Measurements from ENCODE around the gene SUGCT. TPM values are rescaled to one million over a fixed set of nuclear protein-coding genes. Genes with fewer than 3 reads are reported as not detected.

The SUGCT gene
- total RNA-seq, 3 donors from 2014 or later (not counting 1 experiment from before 2014, with no cell fraction given), result 0.40 to 0.59 TPM; not detected in 1

GRCh38 chr7:40799493-40800403 lies 664.9 kb downstream of the SUGCT start:
- no peak overlapping the region for H3K27ac ChIP-seq (ENCODE audit: low read length)
- Mint-ChIP-seq H3K27ac (no peak overlapping the region), H3K9me3 (peaks cover 0 to 7% of the 10 kb centered on the region in 2 donors), H3K4me3 (no peak overlapping the region), H3K36me3 (no peaks in the 10 kb centered on the region), H3K4me1 (no peaks in the 10 kb centered on the region), H3K27me3 (ENCODE audit: low read depth in 2 of 2) (no peaks in the 10 kb centered on the region)
- H3K9me3 ChIP-seq (ENCODE audit: control insufficient read depth, insufficient read depth, low read length), result no peaks in the 10 kb centered on the region
- H3K27me3 ChIP-seq (ENCODE audit: control insufficient read depth, insufficient read depth, low read length), result no peaks in the 10 kb centered on the region
- no peak for DNase-seq
- no peak overlapping the region for H3K4me3 ChIP-seq (ENCODE audit: low read length)
- 80% methylated on average over 6 of the region's 8 CpGs for WGBS (ENCODE audit: insufficient coverage)
- TF ChIP-seq CTCF (IDR thresholded peaks at IDR 0.05), result no peak
- no peaks in the 10 kb centered on the region for H3K36me3 ChIP-seq (ENCODE audit: control insufficient read depth, insufficient read depth, low read length)
- intact Hi-C loops (cut with micrococcal nuclease), result no loop called here
- H3K4me1 ChIP-seq (ENCODE audit: control insufficient read depth, insufficient read depth, low read length), result no peaks in the 10 kb centered on the region
- ATAC-seq, result no peak

DNA sequence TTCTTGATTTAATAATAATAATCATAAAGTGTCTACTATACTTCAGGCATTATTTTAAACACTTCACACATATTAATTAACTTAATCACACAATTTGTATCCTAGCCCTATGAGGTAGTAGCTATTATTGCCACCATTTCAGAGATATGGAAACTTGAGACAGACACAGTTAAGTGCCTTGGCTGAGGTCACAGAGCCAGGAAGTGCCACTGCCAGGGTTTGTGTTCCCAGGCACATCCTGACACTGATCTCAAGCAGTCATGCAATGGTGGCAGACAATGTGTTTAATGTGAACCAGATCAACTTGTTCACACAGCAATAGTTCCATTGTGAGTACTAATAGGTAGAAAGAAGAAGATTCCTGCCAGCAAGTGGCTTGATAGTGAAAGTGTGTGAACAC lies 666.0 kb downstream of the SUGCT start:
- Mint-ChIP-seq H3K9me3 (peaks cover 0 to 7% of the 10 kb centered on the region in 2 donors), H3K27ac (no peak overlapping the region), H3K36me3 (no peaks in the 10 kb centered on the region), H3K27me3 (ENCODE audit: low read depth in 2 of 2) (no peaks in the 10 kb centered on the region), H3K4me1 (no peaks in the 10 kb centered on the region), H3K4me3 (no peak overlapping the region)
- Histone ChIP-seq H3K9me3 (ENCODE audit: control insufficient read depth, insufficient read depth, low read length) (no peaks in the 10 kb centered on the region), H3K27ac (ENCODE audit: low read length) (no peak overlapping the region), H3K27me3 (ENCODE audit: control insufficient read depth, insufficient read depth, low read length) (no peaks in the 10 kb centered on the region), H3K4me1 (ENCODE audit: control insufficient read depth, insufficient read depth, low read length) (no peaks in the 10 kb centered on the region), H3K36me3 (ENCODE audit: control insufficient read depth, insufficient read depth, low read length) (no peaks in the 10 kb centered on the region), H3K4me3 (ENCODE audit: low read length) (no peak overlapping the region)
- no peak for TF ChIP-seq CTCF (IDR thresholded peaks at IDR 0.05)
- no peak for DNase-seq
- no peak for ATAC-seq
- intact Hi-C loops (cut with micrococcal nuclease), result no loop called here

DNA sequence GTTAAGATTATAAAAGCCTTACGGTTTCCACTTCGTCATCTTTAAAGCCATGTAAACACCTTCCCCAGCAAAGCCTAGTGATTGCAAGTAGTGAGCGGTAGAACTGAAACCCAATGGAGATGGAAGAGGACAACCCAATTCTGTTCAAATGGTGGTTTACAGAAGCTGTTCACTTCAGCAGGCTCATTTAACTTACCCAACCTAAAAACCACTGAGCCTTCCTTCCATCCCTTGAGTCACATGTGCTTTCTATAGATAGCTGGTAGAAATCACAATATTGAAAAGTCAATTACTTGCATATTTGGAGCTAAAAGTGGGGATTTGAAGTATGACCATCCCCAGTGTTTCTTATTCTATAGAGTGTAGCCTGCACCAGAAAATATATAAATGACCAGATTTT lies 667.7 kb downstream of the SUGCT start:
- no peak for TF ChIP-seq CTCF (IDR thresholded peaks at IDR 0.05)
- Mint-ChIP-seq H3K27me3 (ENCODE audit: low read depth in 2 of 2) (no peaks in the 10 kb centered on the region), H3K27ac (no peak overlapping the region), H3K36me3 (no peaks in the 10 kb centered on the region), H3K9me3 (peaks cover 3 to 4% of the 10 kb centered on the region in 2 donors), H3K4me3 (no peak overlapping the region), H3K4me1 (no peaks in the 10 kb centered on the region)
- no peaks in the 10 kb centered on the region for H3K36me3 ChIP-seq (ENCODE audit: control insufficient read depth, insufficient read depth, low read length)
- H3K4me3 ChIP-seq (ENCODE audit: low read length), result no peak overlapping the region
- WGBS (ENCODE audit: insufficient coverage), result 94% methylated on average over 1 of the region's 3 CpGs
- no peaks in the 10 kb centered on the region for H3K27me3 ChIP-seq (ENCODE audit: control insufficient read depth, insufficient read depth, low read length)
- DNase-seq, result no peak
- no peaks in the 10 kb centered on the region for H3K9me3 ChIP-seq (ENCODE audit: control insufficient read depth, insufficient read depth, low read length)
- no peak overlapping the region for H3K27ac ChIP-seq (ENCODE audit: low read length)
- ATAC-seq, result no peak
- intact Hi-C loops (cut with micrococcal nuclease), result no loop called here
- no peaks in the 10 kb centered on the region for H3K4me1 ChIP-seq (ENCODE audit: control insufficient read depth, insufficient read depth, low read length)
